ENCODE measurements around the gene PDXDC1.
"Not testable (repeated sequence)": the region's sequence is repeated elsewhere in the genome, so short reads cannot be mapped to it uniquely, and the experiment has no call there.

GRCh38 chr16:14971621-14972228, 3.1 kb upstream of the PDXDC1 start:
- not testable (repeated sequence) for TF ChIP-seq POLR2A (IDR thresholded peaks at IDR 0.05; ENCODE audit: low read length); GATA1 (IDR thresholded peaks at IDR 0.05; ENCODE audit: low read depth, low read length)

Data from erythroblast (primary cell).